H9 (cell line): ENCODE data around the gene ACP4. TPM values are rescaled to one million over a fixed set of nuclear protein-coding genes. Genes with fewer than 3 reads are reported as not detected.
"Not testable (repeated sequence)": the region's sequence is repeated elsewhere in the genome, so short reads cannot be mapped to it uniquely, and the experiment has no call there.

Source experiments
- DNase-seq: peaks from one replicate; pipeline ENCODE4 v3.0.0-alpha.2; 2017
- H2AFZ ChIP-seq: one replicate; pipeline ENCODE4 v1.6.1; 2013; ENCODE audit warnings: mild to moderate bottlenecking, low read length, control low read depth, moderate library complexity
- H2AK5ac ChIP-seq: 2 replicates; pipeline ENCODE4 v1.6.1; 2013; ENCODE audit warnings: low read length, control low read depth, mixed read lengths; ENCODE audit not compliant: insufficient read length
- H2BK120ac ChIP-seq: one replicate; pipeline ENCODE4 v1.6.1; 2013; ENCODE audit warnings: low read depth, mild to moderate bottlenecking, low read length, control low read depth, inconsistent platforms; ENCODE audit not compliant: poor library complexity, severe bottlenecking
- H2BK12ac ChIP-seq: 2 replicates; pipeline ENCODE4 v1.6.1; 2013; ENCODE audit warnings: low read length, control low read depth, mixed read lengths, low read depth; ENCODE audit not compliant: insufficient read length
- H2BK15ac ChIP-seq: 2 replicates; pipeline ENCODE4 v1.6.1; 2013; ENCODE audit warnings: low read depth, low read length, control low read depth
- H2BK20ac ChIP-seq: one replicate; pipeline ENCODE4 v1.6.1; 2013; ENCODE audit warnings: low read depth, mild to moderate bottlenecking, low read length, control low read depth, inconsistent platforms; ENCODE audit not compliant: poor library complexity, severe bottlenecking
- H2BK5ac ChIP-seq: 2 replicates; pipeline ENCODE4 v1.6.1; 2013; ENCODE audit warnings: low read length, control low read depth, mixed read lengths; ENCODE audit not compliant: insufficient read length
- H3K14ac ChIP-seq: 2 replicates; pipeline ENCODE4 v1.6.1; 2013; ENCODE audit warnings: low read length, control low read depth; ENCODE audit not compliant: insufficient read depth
- H3K18ac ChIP-seq: 2 replicates; pipeline ENCODE4 v1.6.1; 2013; ENCODE audit warnings: low read depth, mild to moderate bottlenecking, mixed read lengths, low read length, control low read depth; ENCODE audit not compliant: insufficient read length
- H3K23ac ChIP-seq: 2 replicates; pipeline ENCODE4 v1.6.1; 2013; ENCODE audit warnings: low read length, control low read depth, mixed read lengths, low read depth; ENCODE audit not compliant: insufficient read length
- H3K23me2 ChIP-seq: 2 replicates; pipeline ENCODE4 v1.6.1; 2013; ENCODE audit warnings: low read depth, mild to moderate bottlenecking, mixed read lengths, low read length, control low read depth; ENCODE audit not compliant: insufficient read length, poor library complexity, severe bottlenecking
- H3K27ac ChIP-seq: 2 replicates; pipeline ENCODE4 v1.5.1; 2013; ENCODE audit warnings: low read length, control low read depth, mixed read lengths, low read depth; ENCODE audit not compliant: insufficient read length
- H3K27me3 ChIP-seq: 2 replicates; pipeline ENCODE4 v1.6.1; 2013; ENCODE audit warnings: low read length, control low read depth, inconsistent platforms; ENCODE audit not compliant: insufficient read depth
- H3K4ac ChIP-seq: 2 replicates; pipeline ENCODE4 v1.6.1; 2013; ENCODE audit warnings: low read depth, mild to moderate bottlenecking, control low read depth, inconsistent platforms, low read length, moderate library complexity
- H3K4me1 ChIP-seq: 2 replicates; pipeline ENCODE4 v1.6.1; 2013; ENCODE audit warnings: low read length, control low read depth, inconsistent platforms; ENCODE audit not compliant: insufficient read depth
- H3K4me2 ChIP-seq: 2 replicates; pipeline ENCODE4 v1.6.1; 2013; ENCODE audit warnings: low read length, control low read depth, mixed read lengths; ENCODE audit not compliant: insufficient read length, insufficient read depth
- H3K56ac ChIP-seq: 2 replicates; pipeline ENCODE4 v1.6.1; 2013; ENCODE audit warnings: low read depth, mild to moderate bottlenecking, mixed read lengths, low read length, control low read depth; ENCODE audit not compliant: insufficient read length
- H3K79me1 ChIP-seq: 2 replicates; pipeline ENCODE4 v1.6.1; 2013; ENCODE audit warnings: low read depth, mild to moderate bottlenecking, moderate library complexity, low read length, control low read depth, inconsistent platforms; ENCODE audit not compliant: insufficient read depth, poor library complexity, severe bottlenecking
- H3K79me2 ChIP-seq: 2 replicates; pipeline ENCODE4 v1.6.1; 2013; ENCODE audit warnings: low read length, control low read depth, inconsistent platforms; ENCODE audit not compliant: insufficient read depth
- H3K9ac ChIP-seq: 2 replicates; pipeline ENCODE4 v1.6.1; 2013; ENCODE audit warnings: low read length, control low read depth, mixed read lengths; ENCODE audit not compliant: insufficient read length; ENCODE audit errors: extremely low read depth
- H3K9me3 ChIP-seq: one replicate; pipeline ENCODE4 v1.6.1; 2013; ENCODE audit warnings: low read depth, low read length, inconsistent platforms; ENCODE audit not compliant: control insufficient read depth
- H3T11ph ChIP-seq: one replicate; pipeline ENCODE4 v1.6.1; 2013; ENCODE audit warnings: mild to moderate bottlenecking, low read length, control low read depth, inconsistent platforms
- H4K20me1 ChIP-seq: one replicate; pipeline ENCODE4 v1.6.1; 2013; ENCODE audit not compliant: control insufficient read depth, insufficient read length, insufficient read depth
- H4K5ac ChIP-seq: 2 replicates; pipeline ENCODE4 v1.6.1; 2013; ENCODE audit warnings: low read depth, mild to moderate bottlenecking, mixed read lengths, low read length, control low read depth; ENCODE audit not compliant: insufficient read length
- H4K8ac ChIP-seq: replicated peaks from 2 replicates; pipeline ENCODE4 v1.6.1; 2013; ENCODE audit warnings: low read length, control low read depth, mixed read lengths, low read depth; ENCODE audit not compliant: insufficient read length
- H4K91ac ChIP-seq: 2 replicates; pipeline ENCODE4 v1.6.1; 2013; ENCODE audit warnings: low read depth, mild to moderate bottlenecking, moderate library complexity, mixed read lengths, low read length, control low read depth; ENCODE audit not compliant: insufficient read length
- H3K27ac Mint-ChIP-seq, 3 experiments: 2 replicates in 2 of 3; 3 replicates in 1 of 3; pipeline ENCODE4 v1.8.0; 2020 to 2021; ENCODE audit warnings: mixed read lengths in 3 of 3, mild to moderate bottlenecking in 1 of 3, moderate library complexity in 1 of 3
- H3K27me3 Mint-ChIP-seq: 2 replicates; pipeline ENCODE4 v1.8.0; 2021; ENCODE audit warnings: low read depth, mild to moderate bottlenecking, moderate library complexity, mixed read lengths
- H3K36me3 Mint-ChIP-seq, 3 experiments: 2 replicates in 2 of 3; 3 replicates in 1 of 3; pipeline ENCODE4 v1.8.0; 2020 to 2021; ENCODE audit warnings: low read depth in 3 of 3, mixed read lengths in 3 of 3; ENCODE audit not compliant: insufficient read depth in 1 of 3
- H3K4me1 Mint-ChIP-seq, 2 experiments: 2 replicates each; pipeline ENCODE4 v1.8.0; 2020; ENCODE audit warnings: mixed read lengths in 2 of 2
- H3K4me3 Mint-ChIP-seq, 2 experiments: 2 replicates in 1 of 2; 3 replicates in 1 of 2; pipeline ENCODE4 v1.8.0; 2020 to 2021; ENCODE audit warnings: mild to moderate bottlenecking in 2 of 2, mixed read lengths in 2 of 2, moderate library complexity in 1 of 2
- H3K9me3 Mint-ChIP-seq, 2 experiments: 2 replicates in 1 of 2; 3 replicates in 1 of 2; pipeline ENCODE4 v1.8.0; 2020; ENCODE audit warnings: mild to moderate bottlenecking in 2 of 2, mixed read lengths in 2 of 2, moderate library complexity in 1 of 2
- WGBS: extraction: QIAGEN DNeasy Blood & Tissue Kit; methylation state at CpG from one replicate; pipeline ENCODE4 v1.1.7; 2013; ENCODE audit warnings: missing lambda C conversion rate, low lambda C conversion rate, mixed read lengths; ENCODE audit not compliant: insufficient read length; ENCODE audit errors: extremely low coverage; 5-methylcytosine and 5-hydroxymethylcytosine counted together
- total RNA-seq: library from RNA; stranded (reverse); gene quantifications from 2 replicates; pipeline ENCODE4 v1.2.1, GENCODE V29; 2021
- TF ChIP-seq, protein P1 (sequence below): fragments of 200-600 bp; sonication (generic); conservative IDR thresholded peaks from 3 replicates; pipeline ENCODE4 v1.8.0; 2021; ENCODE audit warnings: antibody characterized with exemption, mild to moderate bottlenecking

ACP4 gene
- total RNA-seq, 1 experiment from 2014 or later = not detected

DNA sequence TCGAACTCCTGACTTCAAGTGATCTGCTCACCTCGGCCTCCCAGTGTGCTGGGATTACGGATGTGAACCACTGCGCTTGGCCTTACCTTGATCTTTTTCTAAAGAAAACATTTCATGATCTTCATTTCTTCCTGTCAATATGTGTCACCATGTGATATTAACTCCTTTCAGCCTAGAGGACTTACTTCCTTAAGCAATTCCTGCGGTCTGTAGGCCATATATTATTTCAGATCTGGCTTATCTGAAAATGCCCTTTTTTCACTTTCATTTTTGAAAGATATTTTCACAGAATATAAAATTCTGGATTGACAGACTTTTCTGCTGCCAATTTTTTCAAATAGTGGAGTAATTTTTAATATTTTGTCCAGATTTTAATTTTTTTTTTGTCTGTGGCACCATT lies 21.9 kb upstream of the ACP4 start:
- Histone ChIP-seq H3K18ac (no peak overlapping the region), H2BK20ac (no peak overlapping the region), H2BK5ac (no peak overlapping the region), H3K9me3 (no peaks in the 10 kb centered on the region), H2AK5ac (no peak overlapping the region), H3K4me2 (no peak overlapping the region), H3K27me3 (no peaks in the 10 kb centered on the region), H3K23ac (no peak overlapping the region), H3K27ac (no peak overlapping the region), H3K79me1 (no peaks in the 10 kb centered on the region), H2BK120ac (no peak overlapping the region), H4K5ac (no peak overlapping the region), H4K91ac (no peak overlapping the region), H3T11ph (no peak overlapping the region), H2AFZ (no peak overlapping the region), H3K4ac (no peak overlapping the region), H3K23me2 (no peaks in the 10 kb centered on the region), H3K79me2 (no peaks in the 10 kb centered on the region), H3K9ac (no peak overlapping the region), H3K14ac (no peak overlapping the region), H4K20me1 (no peaks in the 10 kb centered on the region), H4K8ac (no peak overlapping the region), H3K4me1 (no peaks in the 10 kb centered on the region), H2BK12ac (no peak overlapping the region), H3K56ac (no peak overlapping the region), H2BK15ac (0 out of 2 replicates have a peak overlapping the region, but pooled peaks have one; percentile 52)
- Mint-ChIP-seq H3K4me3 (no peak overlapping the region), H3K9me3 (peaks cover 0 to 6% of the 10 kb centered on the region in 2 experiments; a peak in 1 of 5 replicates), H3K27me3 (peaks cover 42% of the 10 kb centered on the region), H3K27ac (no peak overlapping the region), H3K36me3 (no peaks in the 10 kb centered on the region), H3K4me1 (peaks cover 0 to 12% of the 10 kb centered on the region in 2 experiments; a peak in 3 of 4 replicates)
- no peak for DNase-seq
- TF ChIP-seq, protein P1, sequence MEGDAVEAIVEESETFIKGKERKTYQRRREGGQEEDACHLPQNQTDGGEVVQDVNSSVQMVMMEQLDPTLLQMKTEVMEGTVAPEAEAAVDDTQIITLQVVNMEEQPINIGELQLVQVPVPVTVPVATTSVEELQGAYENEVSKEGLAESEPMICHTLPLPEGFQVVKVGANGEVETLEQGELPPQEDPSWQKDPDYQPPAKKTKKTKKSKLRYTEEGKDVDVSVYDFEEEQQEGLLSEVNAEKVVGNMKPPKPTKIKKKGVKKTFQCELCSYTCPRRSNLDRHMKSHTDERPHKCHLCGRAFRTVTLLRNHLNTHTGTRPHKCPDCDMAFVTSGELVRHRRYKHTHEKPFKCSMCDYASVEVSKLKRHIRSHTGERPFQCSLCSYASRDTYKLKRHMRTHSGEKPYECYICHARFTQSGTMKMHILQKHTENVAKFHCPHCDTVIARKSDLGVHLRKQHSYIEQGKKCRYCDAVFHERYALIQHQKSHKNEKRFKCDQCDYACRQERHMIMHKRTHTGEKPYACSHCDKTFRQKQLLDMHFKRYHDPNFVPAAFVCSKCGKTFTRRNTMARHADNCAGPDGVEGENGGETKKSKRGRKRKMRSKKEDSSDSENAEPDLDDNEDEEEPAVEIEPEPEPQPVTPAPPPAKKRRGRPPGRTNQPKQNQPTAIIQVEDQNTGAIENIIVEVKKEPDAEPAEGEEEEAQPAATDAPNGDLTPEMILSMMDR = no peak
- WGBS = no CpG with 5 or more reads among the region's 5 CpGs

DNA sequence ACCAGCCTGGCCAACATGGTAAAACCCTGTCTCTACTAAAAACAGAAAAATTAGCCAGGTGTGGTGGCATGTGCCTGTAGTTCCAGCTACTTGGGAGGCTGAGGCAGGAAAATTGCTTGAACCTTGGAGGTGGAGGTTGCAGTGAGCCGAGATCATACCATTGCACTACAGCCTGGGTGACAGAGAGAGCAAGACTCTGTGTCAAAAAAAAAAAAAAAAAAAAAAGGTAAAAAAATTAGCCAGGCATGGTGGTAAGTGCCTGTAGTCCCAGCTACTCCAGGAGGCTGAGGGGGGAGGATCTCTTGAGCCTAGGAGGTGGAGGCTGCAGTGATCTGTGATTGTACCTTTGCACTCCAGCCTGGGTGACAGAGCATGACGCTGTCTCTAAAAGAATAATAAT lies 20.1 kb upstream of the ACP4 start, which contains the start of gene GPR32:
GPR32 (plus strand) TSS at position 301 of the 400 bp plus-strand sequence. CDS start 137 bp downstream, outside the sequence.
- not testable (repeated sequence) for H3K36me3 Mint-ChIP-seq, H3K79me1 ChIP-seq, H2BK5ac ChIP-seq, H4K20me1 ChIP-seq, H2BK15ac ChIP-seq, H3K79me2 ChIP-seq, H3K18ac ChIP-seq, H3K27me3 ChIP-seq, H4K5ac ChIP-seq, H2BK20ac ChIP-seq, H3K4me3 Mint-ChIP-seq, DNase-seq, H3K23ac ChIP-seq, H4K8ac ChIP-seq, H3K14ac ChIP-seq, H3K27ac ChIP-seq, H3K4me2 ChIP-seq, H3K9me3 Mint-ChIP-seq, H3K27ac Mint-ChIP-seq, H2BK12ac ChIP-seq, H2BK120ac ChIP-seq, H2AK5ac ChIP-seq, H2AFZ ChIP-seq, H3K56ac ChIP-seq, H3K23me2 ChIP-seq, H4K91ac ChIP-seq, H3K4me1 ChIP-seq, H3T11ph ChIP-seq, H3K9ac ChIP-seq, H3K9me3 ChIP-seq, H3K4ac ChIP-seq
- Mint-ChIP-seq H3K4me1 (peaks cover 0 to 12% of the 10 kb centered on the region in 2 experiments; a peak in 3 of 4 replicates), H3K27me3 (peaks cover 52% of the 10 kb centered on the region)
- no CpG with 5 or more reads among the region's 2 CpGs for WGBS
